ENCODE data around the gene PKLR. TPM values are rescaled to one million over a fixed set of nuclear protein-coding genes. Genes with fewer than 3 reads are reported as not detected.

The PKLR gene
- total RNA-seq, 1 donor from 2014 or later = 0.11 TPM

GRCh38 chr1:155272466-155273342, 28.5 kb downstream of the PKLR start:
- no peak for TF ChIP-seq CTCF (IDR thresholded peaks at IDR 0.05; ENCODE audit: unreplicated experiment)
- H3K27ac Mint-ChIP-seq = peak overlapping the region; percentile 97
- H3K27me3 Mint-ChIP-seq (ENCODE audit: low read depth) = no peaks in the 10 kb centered on the region
- DNase-seq (ENCODE audit: low spot score in 2 of 2, unreplicated experiment in 2 of 2) = no peak
- H3K4me3 Mint-ChIP-seq = peak overlapping the region; percentile 96
- no peaks in the 10 kb centered on the region for H3K9me3 Mint-ChIP-seq
- peaks cover 17% of the 10 kb centered on the region for H3K36me3 Mint-ChIP-seq
- peaks cover 28% of the 10 kb centered on the region for H3K4me1 Mint-ChIP-seq

- DNase-seq (ENCODE audit: low spot score in 2 of 2, unreplicated experiment in 2 of 2) = no peak
- Mint-ChIP-seq H3K4me3 (no peak overlapping the region), H3K9me3 (no peaks in the 10 kb centered on the region), H3K4me1 (peaks cover 22% of the 10 kb centered on the region), H3K36me3 (peaks cover 39% of the 10 kb centered on the region), H3K27ac (no peak overlapping the region), H3K27me3 (ENCODE audit: low read depth) (no peaks in the 10 kb centered on the region)
- TF ChIP-seq CTCF (IDR thresholded peaks at IDR 0.05; ENCODE audit: unreplicated experiment) = no peak
Measured at GRCh38 chr1:155269381-155269780, 31.9 kb downstream of the PKLR start.

- H3K36me3 Mint-ChIP-seq = peaks cover 43% of the 10 kb centered on the region
- TF ChIP-seq CTCF (IDR thresholded peaks at IDR 0.05; ENCODE audit: unreplicated experiment) = no peak
- DNase-seq (ENCODE audit: low spot score in 2 of 2, unreplicated experiment in 2 of 2) = no peak
- no peaks in the 10 kb centered on the region for H3K9me3 Mint-ChIP-seq
- H3K4me3 Mint-ChIP-seq = no peak overlapping the region
- H3K27me3 Mint-ChIP-seq (ENCODE audit: low read depth) = no peaks in the 10 kb centered on the region
- no peak overlapping the region for H3K27ac Mint-ChIP-seq
- peaks cover 19% of the 10 kb centered on the region for H3K4me1 Mint-ChIP-seq
Measured at GRCh38 chr1:155268630-155269029, 32.6 kb downstream of the PKLR start.

GRCh38 chr1:155267373-155267772, 33.9 kb downstream of the PKLR start:
- no peak for TF ChIP-seq CTCF (IDR thresholded peaks at IDR 0.05; ENCODE audit: unreplicated experiment)
- no peak overlapping the region for H3K27ac Mint-ChIP-seq
- H3K4me1 Mint-ChIP-seq = peaks cover 14% of the 10 kb centered on the region
- no peaks in the 10 kb centered on the region for H3K9me3 Mint-ChIP-seq
- H3K36me3 Mint-ChIP-seq = peaks cover 43% of the 10 kb centered on the region
- DNase-seq (ENCODE audit: low spot score in 2 of 2, unreplicated experiment in 2 of 2) = no peak
- no peaks in the 10 kb centered on the region for H3K27me3 Mint-ChIP-seq (ENCODE audit: low read depth)
- no peak overlapping the region for H3K4me3 Mint-ChIP-seq

GRCh38 chr1:155266553-155266952, 34.7 kb downstream of the PKLR start:
- H3K27me3 Mint-ChIP-seq (ENCODE audit: low read depth) = no peaks in the 10 kb centered on the region
- H3K27ac Mint-ChIP-seq = no peak overlapping the region
- H3K4me3 Mint-ChIP-seq = no peak overlapping the region
- DNase-seq (ENCODE audit: low spot score in 2 of 2, unreplicated experiment in 2 of 2) = no peak
- H3K36me3 Mint-ChIP-seq = peaks cover 43% of the 10 kb centered on the region
- TF ChIP-seq CTCF (IDR thresholded peaks at IDR 0.05; ENCODE audit: unreplicated experiment) = no peak
- H3K4me1 Mint-ChIP-seq = peaks cover 15% of the 10 kb centered on the region
- H3K9me3 Mint-ChIP-seq = no peaks in the 10 kb centered on the region
